Thyroid gland (tissue), 4 donors: Measurements from ENCODE around the gene EFHB. TPM values are rescaled to one million over a fixed set of nuclear protein-coding genes. Genes with fewer than 3 reads are reported as not detected.
"Not testable (repeated sequence)": the region's sequence is repeated elsewhere in the genome, so short reads cannot be mapped to it uniquely, and the experiment has no call there.

Experiments used
- DNase-seq, 2 donors: peaks; one replicate each; pipeline ENCODE4 v3.0.0-alpha.2; 2019
- H3K27ac ChIP-seq, 3 donors: fragments of 200-600 bp; sonication (generic); 1 replicate in 2 of 3; 2 replicates in 1 of 3; pipeline ENCODE4 v1.5.1; 2016 to 2019; ENCODE audit warnings: mild to moderate bottlenecking in 1 of 3, moderate library complexity in 1 of 3
- H3K27me3 ChIP-seq: fragments of 200-600 bp; sonication (generic); one replicate; pipeline ENCODE4 v1.5.1; 2019
- H3K36me3 ChIP-seq, 2 donors: fragments of 200-600 bp; sonication (generic); one replicate each; pipeline ENCODE4 v1.5.1; 2016 to 2019
- H3K4me1 ChIP-seq, 2 donors: fragments of 200-600 bp; sonication (generic); one replicate each; pipeline ENCODE4 v1.5.1; 2017 to 2019
- H3K4me3 ChIP-seq, 3 donors: fragments of 200-600 bp; sonication (generic); replicated peaks in 1 of 3; 1 replicate in 2 of 3; 2 replicates in 1 of 3; pipeline ENCODE4 v1.5.1; 2016; ENCODE audit warnings: mild to moderate bottlenecking in 1 of 3
- H3K9me3 ChIP-seq: fragments of 200-600 bp; sonication (generic); one replicate; pipeline ENCODE4 v1.5.1; 2017
- CTCF ChIP-seq, 6 experiments: fragments of 200-600 bp in 3 of 6; fragments of 450-650 bp in 3 of 6; sonication (generic) in 3 of 6; IDR thresholded peaks; one replicate each; pipeline ENCODE4 v1.5.1; 2016 to 2019; ENCODE audit warnings: antibody characterized with exemption in 6 of 6, mild to moderate bottlenecking in 2 of 6, inconsistent platforms in 1 of 6, moderate library complexity in 1 of 6
- POLR2A ChIP-seq, 2 donors: fragments of 450-650 bp; IDR thresholded peaks; one replicate each; pipeline ENCODE4 v1.6.1; 2017; ENCODE audit warnings: antibody characterized with exemption in 2 of 2, mild to moderate bottlenecking in 2 of 2, moderate library complexity in 1 of 2
- WGBS, 2 donors: methylation state at CpG; one replicate each; pipeline ENCODE4 v1.1.5; 2017; 5-methylcytosine and 5-hydroxymethylcytosine counted together
- intact Hi-C: fragments of 100-400 bp; cut with DNase I; formaldehyde crosslinking; loops from one replicate; pipeline ENCODE4 v1.15.1; 2023
- total RNA-seq, 4 donors: library from RNA; depleted of rRNA; stranded (reverse); fragments of >200 nt; gene quantifications; one replicate each; pipeline ENCODE4 v1.2.3, GENCODE V29; 2016

EFHB gene
- total RNA-seq, 4 donors from 2014 or later = 0.33 to 2.6 (median 1.7) TPM

GRCh38 chr3:19907523-19907922, 26.5 kb downstream of the EFHB start:
- Histone ChIP-seq H3K27me3 (no peaks in the 10 kb centered on the region), H3K4me3 (no peak overlapping the region), H3K36me3 (no peaks in the 10 kb centered on the region), H3K9me3 (no peaks in the 10 kb centered on the region), H3K4me1 (no peaks in the 10 kb centered on the region), H3K27ac (no peak overlapping the region)
- DNase-seq = no peak
- no peak for TF ChIP-seq CTCF (IDR thresholded peaks at IDR 0.05)
- TF ChIP-seq POLR2A (IDR thresholded peaks at IDR 0.05) = no peak
- intact Hi-C loops = no loop called here
- WGBS, 2 donors = 90 to 92% methylated on average over 3 of the region's 3 CpGs

GRCh38 chr3:19903649-19904048, 30.4 kb downstream of the EFHB start:
- WGBS, 2 donors = 81 to 87% methylated on average over 2 of the region's 2 CpGs
- H3K4me3 ChIP-seq = no peak overlapping the region
- H3K4me1 ChIP-seq = no peaks in the 10 kb centered on the region
- no peaks in the 10 kb centered on the region for H3K9me3 ChIP-seq
- TF ChIP-seq POLR2A (IDR thresholded peaks at IDR 0.05) (no peak), CTCF (IDR thresholded peaks at IDR 0.05) (no peak)
- DNase-seq = no peak
- intact Hi-C loops = no loop called here
- no peaks in the 10 kb centered on the region for H3K27me3 ChIP-seq
- H3K27ac ChIP-seq = no peak overlapping the region
- no peaks in the 10 kb centered on the region for H3K36me3 ChIP-seq

- Histone ChIP-seq H3K4me1 (no peaks in the 10 kb centered on the region), H3K9me3 (no peaks in the 10 kb centered on the region), H3K36me3 (no peaks in the 10 kb centered on the region), H3K27me3 (no peaks in the 10 kb centered on the region), H3K27ac (no peak overlapping the region), H3K4me3 (no peak overlapping the region)
- WGBS, 2 donors = 80 to 82% methylated on average over 4 of the region's 4 CpGs
- intact Hi-C loops = no loop called here
- TF ChIP-seq CTCF (IDR thresholded peaks at IDR 0.05) (no peak), POLR2A (IDR thresholded peaks at IDR 0.05) (no peak)
- no peak for DNase-seq
Observed at GRCh38 chr3:19901918-19902317, 32.1 kb downstream of the EFHB start.

GRCh38 chr3:19901337-19901736, 32.7 kb downstream of the EFHB start:
- intact Hi-C loops = no loop called here
- no peak overlapping the region for H3K4me3 ChIP-seq

GRCh38 chr3:19899833-19900232, 34.2 kb downstream of the EFHB start:
- H3K27me3 ChIP-seq, H3K27ac ChIP-seq, H3K4me3 ChIP-seq, DNase-seq, H3K36me3 ChIP-seq, intact Hi-C loops, H3K9me3 ChIP-seq, H3K4me1 ChIP-seq: not testable (repeated sequence)
- 75 to 93% methylated on average over 7 of the region's 7 CpGs for WGBS, 2 donors

More at GRCh38 chr3:19901337-19901736, 32.7 kb downstream of the EFHB start:
- Histone ChIP-seq H3K4me1 (no peaks in the 10 kb centered on the region), H3K27me3 (no peaks in the 10 kb centered on the region), H3K36me3 (no peaks in the 10 kb centered on the region), H3K27ac (no peak overlapping the region), H3K9me3 (no peaks in the 10 kb centered on the region)
- WGBS, 2 donors = 76% methylated on average over 5 of the region's 5 CpGs
- no peak for DNase-seq
- TF ChIP-seq CTCF (IDR thresholded peaks at IDR 0.05) (no peak), POLR2A (IDR thresholded peaks at IDR 0.05) (no peak)

GRCh38 chr3:19899264-19899663, 34.8 kb downstream of the EFHB start:
- H3K4me3 ChIP-seq = no peak overlapping the region

More at GRCh38 chr3:19899264-19899663, 34.8 kb downstream of the EFHB start:
- H3K36me3 ChIP-seq = no peaks in the 10 kb centered on the region
- no peaks in the 10 kb centered on the region for H3K9me3 ChIP-seq
- DNase-seq = no peak
- H3K27me3 ChIP-seq = no peaks in the 10 kb centered on the region
- H3K27ac ChIP-seq = no peak overlapping the region
- no peaks in the 10 kb centered on the region for H3K4me1 ChIP-seq
- TF ChIP-seq CTCF (IDR thresholded peaks at IDR 0.05) (no peak), POLR2A (IDR thresholded peaks at IDR 0.05) (no peak)
- intact Hi-C loops = no loop called here
- WGBS, 2 donors = 97 to 99% methylated on average over 2 of the region's 2 CpGs
